Measurements from ENCODE around the gene EFHC2.

- TF ChIP-seq CTCF (optimal IDR thresholded peaks at IDR 0.05 in 1 of 3, IDR thresholded peaks at IDR 0.05 in 1 of 3, conservative IDR thresholded peaks at IDR 0.05 in 1 of 3; ENCODE audit: extremely low read depth in 1 of 3, insufficient read depth in 2 of 3, low read length in 3 of 3): no peak
- TF ChIP-seq EZH2 (IDR thresholded peaks at IDR 0.05; ENCODE audit: low read length): no peak
These were observed 176.4 kb downstream of the EFHC2 start for GRCh38 chrX:44167116-44167515.
